ENCODE data around the gene PGGT1B.

DNA sequence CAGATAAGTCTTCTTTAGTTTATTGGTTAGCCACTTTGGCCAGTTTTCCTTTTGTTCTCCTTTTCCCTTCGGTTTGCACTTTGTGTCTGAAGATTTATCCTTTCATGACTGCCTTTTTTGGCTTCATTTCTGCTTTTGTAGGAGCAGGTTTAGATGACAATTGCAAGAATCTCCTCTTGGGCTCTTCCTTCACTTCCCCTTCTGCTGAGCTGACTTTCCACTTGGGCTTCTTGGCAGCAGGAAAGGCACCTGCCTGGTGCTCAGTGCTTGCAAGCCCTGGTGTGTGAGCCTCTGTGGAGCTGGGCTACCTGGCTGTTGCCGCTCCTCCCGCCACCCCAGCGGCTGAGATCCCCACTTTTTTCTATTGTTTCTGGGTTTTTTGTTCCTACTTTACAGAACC lies 26.4 kb upstream of the PGGT1B start:
- TF ChIP-seq POLR2AphosphoS5 (IDR thresholded peaks at IDR 0.05; ENCODE audit: borderline replicate concordance, low read depth, low read length) (no peak), EZH2 (IDR thresholded peaks at IDR 0.05) (no peak)
